GM18511 (cell line): ENCODE data around the gene NR2E1.

Experiments
- ATAC-seq: cut with Tn5 transposase; IDR thresholded peaks from one replicate; pipeline ENCODE4 v1.9.1; 2021; ENCODE audit warnings: mild to moderate bottlenecking, moderate library complexity; ENCODE audit not compliant: unreplicated experiment

The NR2E1 gene

DNA sequence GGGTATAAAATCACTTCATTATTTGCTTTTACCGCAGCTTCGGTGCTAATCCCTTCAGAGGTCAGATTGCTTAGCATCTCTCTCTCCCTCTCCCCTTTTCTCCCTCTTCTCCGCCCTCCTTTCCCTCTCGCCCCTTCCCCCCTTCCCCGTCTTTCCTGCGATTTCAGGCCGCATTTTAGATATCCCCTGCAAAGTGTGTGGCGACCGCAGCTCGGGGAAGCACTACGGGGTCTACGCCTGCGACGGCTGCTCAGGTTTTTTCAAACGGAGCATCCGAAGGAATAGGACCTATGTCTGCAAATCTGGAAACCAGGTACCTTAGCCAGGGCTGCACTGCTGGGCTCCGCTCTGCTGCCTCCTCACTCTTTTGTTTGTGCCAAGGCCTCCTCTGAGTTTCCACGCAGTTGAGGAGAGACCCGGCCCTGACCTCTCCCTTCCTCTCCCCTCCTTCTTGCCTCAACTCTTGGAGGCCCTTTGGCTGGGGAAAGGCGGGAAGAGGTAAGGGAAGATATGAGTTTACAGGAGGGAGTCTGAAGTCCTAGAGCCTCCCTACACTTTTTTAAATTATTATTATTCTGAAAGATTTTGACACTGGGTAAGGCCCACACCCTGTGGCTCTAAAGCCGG, 5.6 kb downstream of the NR2E1 start:
- no peak for ATAC-seq

- ATAC-seq, result no peak
These were observed 6.2 kb downstream of the NR2E1 start for GRCh38 chr6:108171918-108172516.

DNA sequence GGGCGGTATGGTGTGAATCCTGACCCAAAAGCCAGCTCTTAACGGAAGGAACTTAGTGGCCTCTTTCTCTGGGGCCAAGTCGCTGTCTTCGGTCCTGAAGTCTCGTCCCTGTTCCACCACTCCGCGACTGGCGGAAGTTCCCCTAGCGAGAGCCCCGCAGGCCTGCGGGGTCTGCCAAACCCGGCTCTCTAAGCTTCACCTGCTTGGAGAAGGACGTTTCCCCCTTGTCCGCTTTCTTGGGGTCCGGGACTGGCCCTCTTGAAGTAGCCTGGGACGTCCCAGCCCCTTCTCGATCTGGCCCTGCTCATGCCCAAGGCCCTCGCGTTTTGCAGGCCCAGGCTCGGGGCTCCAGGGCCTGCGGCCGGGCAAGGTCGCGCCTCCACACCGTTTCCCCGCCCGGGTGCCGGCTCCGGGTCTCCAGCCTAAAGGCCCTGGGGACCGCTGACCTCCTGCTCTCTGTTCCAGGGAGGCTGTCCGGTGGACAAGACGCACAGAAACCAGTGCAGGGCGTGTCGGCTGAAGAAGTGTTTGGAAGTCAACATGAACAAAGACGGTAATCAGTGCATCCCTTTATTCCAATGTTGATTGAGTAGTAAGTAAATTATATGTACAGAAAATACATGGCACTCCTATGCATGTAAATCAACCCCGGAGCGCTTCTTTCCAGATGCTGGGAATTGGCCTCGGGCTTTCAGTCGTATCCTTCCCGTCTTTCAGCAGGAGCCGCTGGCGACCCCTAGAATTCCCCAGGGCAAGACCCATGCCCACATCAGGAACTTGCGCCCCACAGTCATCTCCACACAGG, 8.8 kb downstream of the NR2E1 start:
- no peak for ATAC-seq

- no peak for ATAC-seq
These were observed 9.4 kb downstream of the NR2E1 start for GRCh38 chr6:108175176-108175591.

- no peak for ATAC-seq
These were observed 9.9 kb downstream of the NR2E1 start for GRCh38 chr6:108175592-108176279.

- ATAC-seq, result no peak
These were observed 10.7 kb downstream of the NR2E1 start for GRCh38 chr6:108176281-108177089.

DNA sequence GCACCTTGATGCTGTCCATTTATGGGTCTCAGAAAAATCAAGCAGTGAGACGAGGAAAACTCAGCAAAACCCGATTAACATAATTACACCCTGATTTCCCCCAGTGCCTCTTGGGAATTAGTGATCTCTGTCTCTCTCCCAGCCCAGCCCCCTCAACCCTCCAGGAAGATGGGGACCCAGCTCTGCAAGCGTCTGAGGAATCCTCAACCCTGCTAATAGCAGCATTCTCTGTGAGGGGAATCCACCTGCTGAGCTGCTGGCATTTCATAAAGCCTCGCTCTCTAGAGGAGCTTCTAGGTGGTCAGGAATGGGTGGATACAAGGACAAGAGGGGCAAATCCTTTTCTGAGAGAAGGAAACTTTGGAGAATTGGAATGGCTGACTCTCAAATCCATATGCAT, 13.9 kb downstream of the NR2E1 start:
- ATAC-seq, result no peak

DNA sequence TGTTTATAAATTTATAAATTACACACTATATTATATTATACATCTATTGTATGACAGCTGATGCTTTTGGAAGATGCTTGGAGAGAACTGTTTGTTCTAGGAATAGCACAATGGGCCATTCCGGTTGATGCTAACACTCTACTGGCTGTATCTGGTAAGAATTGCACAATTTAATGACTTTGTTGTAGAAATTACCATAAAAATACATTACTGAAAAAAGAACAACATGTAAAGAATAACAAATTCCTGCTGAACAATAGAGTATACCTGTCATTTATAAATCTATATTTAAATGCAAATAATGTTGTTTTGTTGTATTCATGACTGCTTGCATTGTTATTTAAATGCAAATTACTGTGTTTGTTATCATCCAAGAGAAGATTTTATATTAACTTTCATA, 14.4 kb downstream of the NR2E1 start:
- ATAC-seq, result no peak

- no peak for ATAC-seq
These were observed 15.0 kb downstream of the NR2E1 start for GRCh38 chr6:108180776-108181175.

GRCh38 chr6:108186226-108186625, 20.4 kb downstream of the NR2E1 start:
- ATAC-seq, result no peak

DNA sequence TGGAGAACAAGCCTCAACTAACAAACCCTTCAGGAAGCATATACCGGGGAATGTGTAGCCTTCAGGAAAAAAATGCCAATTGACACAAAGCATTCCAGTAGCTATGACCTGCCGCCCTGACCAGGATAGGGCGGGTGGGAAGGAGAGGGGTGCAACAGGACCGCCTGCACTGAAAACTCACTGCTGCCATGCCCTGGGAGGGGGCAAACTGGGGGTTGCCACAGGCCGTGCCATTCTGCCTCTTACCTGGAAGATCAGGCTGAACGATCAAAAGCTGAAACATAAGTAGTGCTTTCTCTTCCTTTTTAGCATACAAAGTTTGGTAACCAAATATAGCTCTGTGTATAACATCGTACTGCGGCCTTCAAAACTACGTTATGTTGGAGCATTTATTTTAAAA, 21.7 kb downstream of the NR2E1 start:
- ATAC-seq, result no peak

GRCh38 chr6:108193131-108193530, 27.3 kb downstream of the NR2E1 start:
- no peak for ATAC-seq

DNA sequence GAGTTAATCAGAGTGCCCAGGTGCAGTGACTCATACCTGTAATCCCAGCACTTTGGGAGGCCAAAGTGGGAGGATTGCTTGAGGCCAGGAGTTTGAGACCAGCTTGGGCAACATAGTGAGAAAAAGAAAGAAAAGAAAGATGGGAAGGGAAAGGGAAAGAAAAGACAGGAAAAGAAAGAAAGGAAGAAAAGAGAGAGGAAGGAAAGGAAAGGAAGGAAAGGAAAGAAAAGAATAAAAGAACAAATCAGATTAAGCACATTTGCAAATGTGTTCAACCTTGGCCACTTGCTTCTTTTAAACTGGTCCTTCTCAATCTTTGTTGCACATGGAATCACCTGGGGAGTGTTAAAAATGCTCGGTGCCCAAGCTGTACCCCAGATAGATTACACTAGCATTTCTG, 28.0 kb downstream of the NR2E1 start:
- no peak for ATAC-seq

- ATAC-seq, result no peak
These were observed 28.7 kb downstream of the NR2E1 start for GRCh38 chr6:108194503-108194902.

GRCh38 chr6:108195209-108195608, 29.4 kb downstream of the NR2E1 start:
- no peak for ATAC-seq

- no peak for ATAC-seq
These were observed 33.1 kb downstream of the NR2E1 start for GRCh38 chr6:108198761-108199498.

- no peak for ATAC-seq
These were observed 34.4 kb downstream of the NR2E1 start for GRCh38 chr6:108200186-108200585.

- no peak for ATAC-seq
These were observed 34.8 kb downstream of the NR2E1 start for GRCh38 chr6:108200631-108201030.

- no peak for ATAC-seq
These were observed 37.6 kb downstream of the NR2E1 start for GRCh38 chr6:108203189-108204112.
